ENCODE measurements around the gene RAB1B. TPM values are rescaled to one million over a fixed set of nuclear protein-coding genes. Genes with fewer than 3 reads are reported as not detected.

The RAB1B gene
- total RNA-seq, 1 experiment from 2014 or later, result 148 TPM

- BruUV-seq (replicated peaks), result no TSS peak
- peaks cover 18 to 20% of the 10 kb centered on the region in 2 experiments; a peak in 3 of 4 replicates for H3K36me3 ChIP-seq (ENCODE audit: control insufficient read depth in 1 of 2, insufficient read depth in 2 of 2, low read length in 2 of 2)
- H4K20me1 ChIP-seq (ENCODE audit: insufficient read depth), result no peaks in the 10 kb centered on the region
- H3K4me2 ChIP-seq (ENCODE audit: low read length), result no peak overlapping the region
- H3K4me3 ChIP-seq (replicated peaks in 1 of 2; ENCODE audit: low read depth in 1 of 2, low read length in 2 of 2), result no peak overlapping the region
- POLR2A ChIA-PET, result no interaction called here
- TF ChIP-seq YY1 (IDR thresholded peaks at IDR 0.05; ENCODE audit: extremely low read depth, insufficient replicate concordance, low read depth, low read length), result no peak
- TF ChIP-seq ZBTB33 (IDR thresholded peaks at IDR 0.05; ENCODE audit: extremely low read depth, insufficient replicate concordance, low read length), result no peak
- no peak for TF ChIP-seq POLR2A (IDR thresholded peaks at IDR 0.05; ENCODE audit: borderline replicate concordance, extremely low read depth, insufficient read depth, insufficient read length)
- no peak for TF ChIP-seq CTCF (IDR thresholded peaks at IDR 0.05 in 2 of 3, conservative IDR thresholded peaks at IDR 0.05 in 1 of 3; ENCODE audit: borderline replicate concordance in 1 of 3, insufficient read depth in 1 of 3, low read depth in 2 of 3, low read length in 2 of 3)
- no peak for TF ChIP-seq SP1 (IDR thresholded peaks at IDR 0.05; ENCODE audit: low read depth)
- TF ChIP-seq ZNF274 (IDR thresholded peaks at IDR 0.05; ENCODE audit: low read depth, low read length), result no peak
- no peak for TF ChIP-seq FOSL1 (IDR thresholded peaks at IDR 0.05; ENCODE audit: low read depth)
- TF ChIP-seq EZH2 (IDR thresholded peaks at IDR 0.05), result no peak
- TF ChIP-seq ELF1 (IDR thresholded peaks at IDR 0.05; ENCODE audit: borderline replicate concordance, low read depth), result no peak
- TF ChIP-seq SRF (IDR thresholded peaks at IDR 0.05; ENCODE audit: low read depth), result no peak
- no peak for TF ChIP-seq EZH2phosphoT487 (IDR thresholded peaks at IDR 0.05; ENCODE audit: borderline replicate concordance)
- TF ChIP-seq REST (IDR thresholded peaks at IDR 0.05; ENCODE audit: low read depth), result no peak
- no peak for TF ChIP-seq ATF3 (IDR thresholded peaks at IDR 0.05)
- TF ChIP-seq MAX (IDR thresholded peaks at IDR 0.05), result no peak
- TF ChIP-seq JUND (IDR thresholded peaks at IDR 0.05), result no peak
- TF ChIP-seq SIN3A (IDR thresholded peaks at IDR 0.05; ENCODE audit: low read depth), result no peak
- no peak overlapping the region for H2AFZ ChIP-seq (ENCODE audit: low read depth, low read length, poor library complexity, severe bottlenecking)
- H3K9me3 ChIP-seq (ENCODE audit: control insufficient read depth in 1 of 2, insufficient read depth in 1 of 2, low read depth in 1 of 2, low read length in 2 of 2), result no peaks in the 10 kb centered on the region
- H3K9me2 ChIP-seq (ENCODE audit: insufficient read depth), result no peaks in the 10 kb centered on the region
- H3K9ac ChIP-seq (ENCODE audit: low read length), result no peak overlapping the region
- H3K4me1 ChIP-seq (ENCODE audit: control insufficient read depth in 1 of 2, insufficient read depth in 2 of 2, low read length in 2 of 2), result no peaks in the 10 kb centered on the region; a peak in 1 of 4 replicates
- H3K79me2 ChIP-seq (ENCODE audit: insufficient read depth, low read length), result peaks cover 13% of the 10 kb centered on the region
- RAD21 ChIA-PET (ENCODE audit: low non-redundant PET in 1 of 2, low total read pairs in 2 of 2, uncharacterized antibody in 2 of 2, unreplicated experiment in 2 of 2), result no interaction called here
- no peak for ATAC-seq
- intact Hi-C loops (cut with micrococcal nuclease), result no loop called here
- CTCF ChIA-PET, result no interaction called here
- no peak for DNase-seq (ENCODE audit: low read depth, low spot score)
- H3K27ac ChIP-seq (ENCODE audit: low read depth, low read length), result no peak overlapping the region
- no peaks in the 10 kb centered on the region for H3K27me3 ChIP-seq (ENCODE audit: insufficient read depth, low read length)
Observed at GRCh38 chr11:66275396-66275795, 7.0 kb downstream of the RAB1B start.
